SJSA1 (cell line): ENCODE measurements around the gene ASB2. TPM values are rescaled to one million over a fixed set of nuclear protein-coding genes. Genes with fewer than 3 reads are reported as not detected.
A peak's percentile ranks its signal among the peaks of the same experiment; 100 is the strongest.

ENCODE experiments used
- DNase-seq, 2 experiments: peaks; one replicate each; pipeline ENCODE4 v3.0.0-alpha.2; 2015 to 2020; ENCODE audit warnings: low spot score in 2 of 2, low read depth in 1 of 2
- H3K27ac ChIP-seq: fragments of 250-450 bp; sonication (Bioruptor Pico); 2 replicates; pipeline ENCODE4 v1.5.1; 2020; ENCODE audit warnings: mild to moderate bottlenecking, moderate library complexity
- H3K27me3 ChIP-seq: fragments of 250-450 bp; sonication (Bioruptor Pico); replicated peaks from 2 replicates; pipeline ENCODE4 v1.5.1; 2020; ENCODE audit warnings: mild to moderate bottlenecking, moderate library complexity
- H3K36me3 ChIP-seq: fragments of 250-450 bp; sonication (Bioruptor Pico); 2 replicates; pipeline ENCODE4 v1.5.1; 2020; ENCODE audit warnings: mild to moderate bottlenecking
- H3K4me1 ChIP-seq: fragments of 250-450 bp; sonication (Bioruptor Pico); replicated peaks from 2 replicates; pipeline ENCODE4 v1.6.1; 2021; ENCODE audit warnings: mild to moderate bottlenecking
- H3K4me3 ChIP-seq: fragments of 250-450 bp; sonication (Bioruptor Pico); 2 replicates; pipeline ENCODE4 v1.5.1; 2020; ENCODE audit warnings: mild to moderate bottlenecking
- H3K9me3 ChIP-seq: fragments of 250-450 bp; sonication (Bioruptor Pico); replicated peaks from 2 replicates; pipeline ENCODE4 v1.5.1; 2020; ENCODE audit warnings: mild to moderate bottlenecking
- total RNA-seq: library from RNA; depleted of rRNA; stranded (reverse); fragments of >200 nt; shearing (Covaris generic); gene quantifications from 2 replicates; pipeline ENCODE4 v1.2.3, GENCODE V29; 2014; rRNA removed

The ASB2 gene, protein sequence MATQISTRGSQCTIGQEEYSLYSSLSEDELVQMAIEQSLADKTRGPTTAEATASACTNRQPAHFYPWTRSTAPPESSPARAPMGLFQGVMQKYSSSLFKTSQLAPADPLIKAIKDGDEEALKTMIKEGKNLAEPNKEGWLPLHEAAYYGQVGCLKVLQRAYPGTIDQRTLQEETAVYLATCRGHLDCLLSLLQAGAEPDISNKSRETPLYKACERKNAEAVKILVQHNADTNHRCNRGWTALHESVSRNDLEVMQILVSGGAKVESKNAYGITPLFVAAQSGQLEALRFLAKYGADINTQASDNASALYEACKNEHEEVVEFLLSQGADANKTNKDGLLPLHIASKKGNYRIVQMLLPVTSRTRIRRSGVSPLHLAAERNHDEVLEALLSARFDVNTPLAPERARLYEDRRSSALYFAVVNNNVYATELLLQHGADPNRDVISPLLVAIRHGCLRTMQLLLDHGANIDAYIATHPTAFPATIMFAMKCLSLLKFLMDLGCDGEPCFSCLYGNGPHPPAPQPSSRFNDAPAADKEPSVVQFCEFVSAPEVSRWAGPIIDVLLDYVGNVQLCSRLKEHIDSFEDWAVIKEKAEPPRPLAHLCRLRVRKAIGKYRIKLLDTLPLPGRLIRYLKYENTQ
- total RNA-seq, result 14.9 and 22.0 TPM in 2 replicates

DNA sequence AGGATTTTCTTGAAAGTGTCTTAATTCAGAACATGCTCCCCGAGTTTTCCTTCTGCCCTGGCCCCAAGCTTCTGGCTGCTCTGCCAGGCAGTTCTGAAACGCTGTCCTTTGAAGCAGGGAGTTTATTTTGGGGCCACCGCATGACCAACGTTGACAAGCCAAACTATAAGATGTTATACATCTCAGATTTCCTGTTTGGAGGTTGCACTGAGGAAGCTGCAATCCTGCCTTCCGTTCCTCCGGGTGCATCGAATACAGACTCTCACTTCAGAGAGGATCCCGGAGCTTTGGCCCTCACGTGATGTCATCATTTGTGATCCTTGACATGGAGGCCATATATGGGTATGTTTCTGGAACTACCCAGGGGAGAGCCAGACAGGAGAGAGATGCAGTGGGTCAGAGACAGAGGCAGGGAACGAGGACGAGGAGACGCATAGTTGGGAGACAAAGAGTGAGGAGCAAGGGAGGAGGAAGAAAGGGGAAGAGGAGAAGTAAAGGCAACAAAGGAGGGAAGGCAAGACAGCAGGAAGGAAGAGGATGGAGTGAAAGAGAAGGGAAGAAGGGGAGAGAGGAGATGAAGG lies at the start of gene ASB2:
TSS of gene ASB2 (minus strand) at position 94 of the 581 bp plus-strand sequence. CDS start 12,031 bp downstream, outside the sequence.
- H3K27ac ChIP-seq, result no peak within 1 kb of the TSS
- no peaks in the 10 kb centered on the region for H3K9me3 ChIP-seq
- peak; percentile 51 to 52 for DNase-seq
- H3K27me3 ChIP-seq, result no peaks in the 10 kb centered on the region
- H3K4me3 ChIP-seq, result peak within 1 kb of the TSS; percentile 29
- H3K4me1 ChIP-seq, result peaks cover 38% of the 10 kb centered on the region
- H3K36me3 ChIP-seq, result no peaks in the 10 kb centered on the region

DNA sequence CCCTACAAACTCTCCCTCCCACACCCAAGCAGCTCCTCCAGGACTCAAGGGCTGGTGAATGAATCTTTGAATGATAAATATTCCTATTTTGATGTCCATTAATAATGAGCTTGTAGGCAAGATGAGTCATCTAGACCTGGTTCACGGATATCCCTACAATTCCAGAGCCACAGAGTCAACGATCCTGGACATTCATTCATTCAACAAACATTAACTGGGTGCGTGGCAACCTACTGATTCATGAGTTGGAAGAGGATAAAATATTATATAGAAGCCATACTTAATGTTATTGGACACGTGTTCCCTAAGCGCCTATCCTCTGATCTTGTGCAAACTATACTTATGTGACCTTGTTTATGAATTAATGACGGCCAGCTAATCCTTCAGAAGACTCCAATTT lies 49.4 kb upstream of the ASB2 start:
- no peak for DNase-seq
- peak overlapping the region; percentile 37; the same call in 1 of the 2 replicates for H3K4me3 ChIP-seq
- no peaks in the 10 kb centered on the region for H3K27me3 ChIP-seq
- no peak overlapping the region for H3K27ac ChIP-seq
- H3K4me1 ChIP-seq, result peaks cover 25% of the 10 kb centered on the region
- H3K36me3 ChIP-seq, result no peaks in the 10 kb centered on the region
- no peaks in the 10 kb centered on the region for H3K9me3 ChIP-seq

DNA sequence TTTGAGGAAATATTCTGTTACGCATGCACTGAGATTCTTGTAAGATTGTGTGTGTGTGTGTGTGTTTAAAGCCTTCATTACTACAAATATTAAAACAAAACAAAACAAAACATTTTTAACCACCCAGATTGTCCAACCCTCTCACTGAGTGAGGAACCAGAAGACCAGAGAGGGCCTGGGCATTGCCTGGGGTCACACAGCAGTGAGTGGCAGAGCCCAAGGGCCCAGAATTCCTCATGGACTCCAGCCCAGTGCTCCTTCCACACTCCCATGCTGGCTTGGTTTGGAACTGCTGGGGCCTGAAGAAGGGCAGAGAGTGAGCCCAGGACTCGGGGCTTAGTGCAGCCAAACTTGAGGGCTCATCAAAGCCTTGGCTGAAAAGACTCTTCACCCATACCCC lies 48.2 kb upstream of the ASB2 start:
- Histone ChIP-seq H3K36me3 (no peaks in the 10 kb centered on the region), H3K4me1 (peaks cover 25% of the 10 kb centered on the region), H3K9me3 (no peaks in the 10 kb centered on the region), H3K27ac (no peak overlapping the region), H3K27me3 (no peaks in the 10 kb centered on the region), H3K4me3 (no peak overlapping the region)
- DNase-seq, result no peak

GRCh38 chr14:94022532-94023411 lies 46.4 kb upstream of the ASB2 start:
- Histone ChIP-seq H3K4me3 (no peak overlapping the region), H3K36me3 (no peaks in the 10 kb centered on the region), H3K4me1 (peaks cover 15% of the 10 kb centered on the region), H3K27me3 (no peaks in the 10 kb centered on the region), H3K27ac (no peak overlapping the region), H3K9me3 (no peaks in the 10 kb centered on the region)
- no peak for DNase-seq

- H3K27me3 ChIP-seq, result no peaks in the 10 kb centered on the region
- DNase-seq, result no peak
- 0 out of 2 replicates have a peak, but pooled peaks cover 4% of the 10 kb centered on the region for H3K4me1 ChIP-seq
- H3K27ac ChIP-seq, result no peak overlapping the region
- H3K36me3 ChIP-seq, result no peaks in the 10 kb centered on the region
- H3K9me3 ChIP-seq, result no peaks in the 10 kb centered on the region
- H3K4me3 ChIP-seq, result no peak overlapping the region
Observed at GRCh38 chr14:94021416-94022157, 45.2 kb upstream of the ASB2 start.

DNA sequence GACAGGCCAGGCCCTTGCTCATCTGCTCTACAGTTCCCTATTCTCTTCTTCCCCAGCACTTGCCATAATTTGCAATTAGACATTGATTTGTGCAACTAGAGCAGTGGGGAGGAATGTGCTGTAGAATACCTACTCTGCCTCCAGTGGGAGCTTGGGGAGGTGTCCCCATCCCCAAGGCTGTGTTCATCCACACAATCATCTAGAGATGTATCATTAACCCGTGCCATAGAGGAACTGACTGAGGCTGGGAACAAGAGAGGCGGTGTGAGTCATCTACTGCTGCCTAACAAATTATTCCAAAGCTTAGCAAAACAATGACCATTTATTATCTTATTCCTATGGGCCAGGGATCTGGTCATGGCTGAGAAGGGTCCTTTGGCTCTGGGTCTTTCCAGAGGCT lies 44.6 kb upstream of the ASB2 start:
- Histone ChIP-seq H3K36me3 (no peaks in the 10 kb centered on the region), H3K27me3 (no peaks in the 10 kb centered on the region), H3K4me1 (0 out of 2 replicates have a peak, but pooled peaks cover 4% of the 10 kb centered on the region), H3K9me3 (no peaks in the 10 kb centered on the region), H3K4me3 (no peak overlapping the region), H3K27ac (no peak overlapping the region)
- DNase-seq, result no peak

- DNase-seq, result no peak
- no peaks in the 10 kb centered on the region for H3K36me3 ChIP-seq
- no peaks in the 10 kb centered on the region for H3K9me3 ChIP-seq
- no peak overlapping the region for H3K4me3 ChIP-seq
- no peaks in the 10 kb centered on the region for H3K4me1 ChIP-seq
- no peak overlapping the region for H3K27ac ChIP-seq
- H3K27me3 ChIP-seq, result no peaks in the 10 kb centered on the region
Observed at GRCh38 chr14:94020267-94020666, 43.9 kb upstream of the ASB2 start.

GRCh38 chr14:94019329-94019728 lies 43.0 kb upstream of the ASB2 start:
- no peak for DNase-seq
- Histone ChIP-seq H3K9me3 (no peaks in the 10 kb centered on the region), H3K36me3 (no peaks in the 10 kb centered on the region), H3K4me3 (no peak overlapping the region), H3K27me3 (no peaks in the 10 kb centered on the region), H3K27ac (no peak overlapping the region), H3K4me1 (no peaks in the 10 kb centered on the region)

- Histone ChIP-seq H3K4me1 (no peaks in the 10 kb centered on the region), H3K27me3 (no peaks in the 10 kb centered on the region), H3K36me3 (no peaks in the 10 kb centered on the region), H3K9me3 (no peaks in the 10 kb centered on the region), H3K27ac (no peak overlapping the region), H3K4me3 (no peak overlapping the region)
- DNase-seq, result no peak
Observed at GRCh38 chr14:94018308-94018707, 41.9 kb upstream of the ASB2 start.

GRCh38 chr14:94016446-94016976 lies 40.1 kb upstream of the ASB2 start:
- Histone ChIP-seq H3K9me3 (no peaks in the 10 kb centered on the region), H3K27ac (no peak overlapping the region), H3K4me3 (no peak overlapping the region), H3K27me3 (no peaks in the 10 kb centered on the region), H3K36me3 (no peaks in the 10 kb centered on the region), H3K4me1 (no peaks in the 10 kb centered on the region)
- DNase-seq, result no peak

GRCh38 chr14:94015223-94015622 lies 38.9 kb upstream of the ASB2 start:
- Histone ChIP-seq H3K36me3 (no peaks in the 10 kb centered on the region), H3K4me3 (no peak overlapping the region), H3K27ac (no peak overlapping the region), H3K27me3 (no peaks in the 10 kb centered on the region), H3K9me3 (no peaks in the 10 kb centered on the region), H3K4me1 (no peaks in the 10 kb centered on the region)
- DNase-seq, result no peak

DNA sequence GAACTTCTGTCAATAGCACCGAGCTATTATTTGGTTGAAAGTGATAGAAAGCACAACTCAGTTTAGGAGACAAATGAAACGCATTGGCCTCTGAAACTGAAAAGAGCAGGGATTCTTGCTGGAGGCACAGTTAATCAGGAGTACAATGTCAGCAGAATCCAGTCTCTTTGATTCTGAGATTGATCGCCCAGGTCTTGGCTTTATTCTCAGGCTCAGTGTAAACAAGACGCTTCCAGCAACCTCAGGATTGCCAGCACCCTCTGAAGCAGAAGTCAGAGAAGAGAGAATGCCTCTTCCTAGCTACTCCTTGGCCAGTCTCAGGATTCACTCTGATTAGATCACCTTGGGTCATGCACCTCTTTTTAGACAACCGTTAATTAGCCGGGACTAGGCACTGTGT lies 38.0 kb upstream of the ASB2 start:
- Histone ChIP-seq H3K27ac (no peak overlapping the region), H3K4me1 (no peaks in the 10 kb centered on the region), H3K27me3 (no peaks in the 10 kb centered on the region), H3K4me3 (no peak overlapping the region), H3K9me3 (no peaks in the 10 kb centered on the region), H3K36me3 (no peaks in the 10 kb centered on the region)
- DNase-seq, result no peak

GRCh38 chr14:94011795-94012194 lies 35.4 kb upstream of the ASB2 start:
- no peak for DNase-seq
- no peaks in the 10 kb centered on the region for H3K4me1 ChIP-seq
- H3K36me3 ChIP-seq, result no peaks in the 10 kb centered on the region
- H3K27ac ChIP-seq, result no peak overlapping the region
- H3K9me3 ChIP-seq, result no peaks in the 10 kb centered on the region
- no peak overlapping the region for H3K4me3 ChIP-seq
- no peaks in the 10 kb centered on the region for H3K27me3 ChIP-seq
